Measurements from ENCODE around the gene KRTAP1-4. TPM values are rescaled to one million over a fixed set of nuclear protein-coding genes. Genes with fewer than 3 reads are reported as not detected.
"Not testable (repeated sequence)": the region's sequence is repeated elsewhere in the genome, so short reads cannot be mapped to it uniquely, and the experiment has no call there.

The KRTAP1-4 gene
- total RNA-seq, 1 experiment from 2014 or later: not detected

GRCh38 chr17:41048441-41048840 lies 18.4 kb upstream of the KRTAP1-4 start:
- peaks cover 25% of the 10 kb centered on the region for H3K4me1 ChIP-seq
- Mint-ChIP-seq H3K36me3 (ENCODE audit: insufficient read depth, unreplicated experiment) (peaks cover 5% of the 10 kb centered on the region), H3K27me3 (ENCODE audit: insufficient read depth, unreplicated experiment) (no peaks in the 10 kb centered on the region), H3K4me3 (ENCODE audit: unreplicated experiment) (peak overlapping the region; percentile 58), H3K4me1 (ENCODE audit: low read depth, unreplicated experiment) (peaks cover 19% of the 10 kb centered on the region), H3K27ac (ENCODE audit: unreplicated experiment) (peak overlapping the region; percentile 91), H3K9me3 (ENCODE audit: unreplicated experiment) (peaks cover 12% of the 10 kb centered on the region)
- TF ChIP-seq CTCF (IDR thresholded peaks at IDR 0.05; ENCODE audit: insufficient read depth in 1 of 2, low read depth in 1 of 2, low read length in 1 of 2, severe bottlenecking in 1 of 2, unreplicated experiment in 1 of 2): no peak
- no peak overlapping the region for H3K4me3 ChIP-seq (ENCODE audit: low read depth, low read length)
- DNase-seq: peak; percentile 48 to 65
- no peaks in the 10 kb centered on the region for H3K27me3 ChIP-seq (replicated peaks; ENCODE audit: control insufficient read depth, insufficient read depth, low read length)
- no TSS peak for BruUV-seq (replicated peaks)
- H3K36me3 ChIP-seq (ENCODE audit: control insufficient read depth, insufficient read depth, low read length): no peaks in the 10 kb centered on the region
- ChIA-PET CTCF (interaction anchor here (0.7 kb wide), 1 partner anchor 11 kb away, joined by 7 read pairs; no protein-coding TSS in a partner anchor), POLR2A (interaction anchor here (1.8 kb wide), 1 partner anchor 11 kb away, joined by 8 read pairs; no protein-coding TSS in a partner anchor)
- H3K9me3 ChIP-seq: peaks cover 13% of the 10 kb centered on the region
- intact Hi-C loops (cut with micrococcal nuclease; ENCODE audit: unreplicated experiment): loop anchor here (1.0 kb wide), 1 partner anchor 39 kb away; the partner anchor contains the start of gene KRTAP3-1

GRCh38 chr17:41046735-41047465 lies 16.9 kb upstream of the KRTAP1-4 start, which contains the start of gene KRTAP2-1:
Gene KRTAP2-1, minus strand, starts transcription at chr17:41047316. Its CDS starts 49 bp downstream, at chr17:41047267.
- H3K4me3 ChIP-seq (ENCODE audit: low read depth, low read length); H3K36me3 ChIP-seq (ENCODE audit: control insufficient read depth, insufficient read depth, low read length); intact Hi-C loops (cut with micrococcal nuclease; ENCODE audit: unreplicated experiment); H3K27me3 ChIP-seq (replicated peaks; ENCODE audit: control insufficient read depth, insufficient read depth, low read length); H3K27me3 Mint-ChIP-seq (ENCODE audit: insufficient read depth, unreplicated experiment); BruUV-seq (replicated peaks); H3K9me3 ChIP-seq; H3K36me3 Mint-ChIP-seq (ENCODE audit: insufficient read depth, unreplicated experiment); DNase-seq: not testable (repeated sequence)
- H3K4me1 Mint-ChIP-seq (ENCODE audit: low read depth, unreplicated experiment): peaks cover 19% of the 10 kb centered on the region
- H3K4me3 Mint-ChIP-seq (ENCODE audit: unreplicated experiment): peak within 1 kb of the TSS; percentile 58
- ChIA-PET POLR2A (interaction anchor here (0.6 kb wide), 1 partner anchor 137 kb away, joined by 3 read pairs; no protein-coding TSS in a partner anchor), CTCF (interaction anchor here (1.1 kb wide), 1 partner anchor 137 kb away, joined by 3 read pairs; no protein-coding TSS in a partner anchor)
- peaks cover 23% of the 10 kb centered on the region for H3K9me3 Mint-ChIP-seq (ENCODE audit: unreplicated experiment)
- peak within 1 kb of the TSS; percentile 91 for H3K27ac Mint-ChIP-seq (ENCODE audit: unreplicated experiment)
- H3K4me1 ChIP-seq: peaks cover 25% of the 10 kb centered on the region

GRCh38 chr17:41042953-41043352 lies 13.0 kb upstream of the KRTAP1-4 start:
- intact Hi-C loops (cut with micrococcal nuclease; ENCODE audit: unreplicated experiment): no loop called here
- CTCF ChIA-PET: no interaction called here
- no peak for DNase-seq
- Mint-ChIP-seq H3K4me3 (ENCODE audit: unreplicated experiment) (no peak overlapping the region), H3K27ac (ENCODE audit: unreplicated experiment) (no peak overlapping the region), H3K9me3 (ENCODE audit: unreplicated experiment) (peaks cover 23% of the 10 kb centered on the region), H3K36me3 (ENCODE audit: insufficient read depth, unreplicated experiment) (no peaks in the 10 kb centered on the region), H3K27me3 (ENCODE audit: insufficient read depth, unreplicated experiment) (no peaks in the 10 kb centered on the region), H3K4me1 (ENCODE audit: low read depth, unreplicated experiment) (no peaks in the 10 kb centered on the region)
- Histone ChIP-seq H3K27me3 (replicated peaks; ENCODE audit: control insufficient read depth, insufficient read depth, low read length) (no peaks in the 10 kb centered on the region), H3K36me3 (ENCODE audit: control insufficient read depth, insufficient read depth, low read length) (no peaks in the 10 kb centered on the region), H3K9me3 (peaks cover 10% of the 10 kb centered on the region), H3K4me3 (ENCODE audit: low read depth, low read length) (no peak overlapping the region), H3K4me1 (peaks cover 8% of the 10 kb centered on the region)
- no TSS peak for BruUV-seq (replicated peaks)
- POLR2A ChIA-PET: no interaction called here
- no peak for TF ChIP-seq CTCF (IDR thresholded peaks at IDR 0.05; ENCODE audit: insufficient read depth in 1 of 2, low read depth in 1 of 2, low read length in 1 of 2, severe bottlenecking in 1 of 2, unreplicated experiment in 1 of 2)

- BruUV-seq (replicated peaks); H3K36me3 Mint-ChIP-seq (ENCODE audit: insufficient read depth, unreplicated experiment); H3K4me3 ChIP-seq (ENCODE audit: low read depth, low read length); H3K36me3 ChIP-seq (ENCODE audit: control insufficient read depth, insufficient read depth, low read length); intact Hi-C loops (cut with micrococcal nuclease; ENCODE audit: unreplicated experiment); H3K27me3 ChIP-seq (replicated peaks; ENCODE audit: control insufficient read depth, insufficient read depth, low read length); H3K9me3 ChIP-seq; POLR2A ChIA-PET; H3K4me1 Mint-ChIP-seq (ENCODE audit: low read depth, unreplicated experiment); H3K27me3 Mint-ChIP-seq (ENCODE audit: insufficient read depth, unreplicated experiment); H3K4me3 Mint-ChIP-seq (ENCODE audit: unreplicated experiment); H3K4me1 ChIP-seq; CTCF ChIA-PET; DNase-seq; H3K27ac Mint-ChIP-seq (ENCODE audit: unreplicated experiment): not testable (repeated sequence)
- peaks cover 23% of the 10 kb centered on the region for H3K9me3 Mint-ChIP-seq (ENCODE audit: unreplicated experiment)
Measured at GRCh38 chr17:41040783-41041571, 11.0 kb upstream of the KRTAP1-4 start, which contains the start of gene KRTAP1-1. Gene KRTAP1-1, minus strand, starts transcription at chr17:41041450. Its CDS starts 53 bp downstream, at chr17:41041397.

Measured in Caco-2 (cell line).